GM03348 (cell line): ENCODE measurements around the gene MAPK7.

ENCODE experiments used
- DNase-seq: peaks from one replicate; pipeline ENCODE4 v3.0.0; 2012; ENCODE audit warnings: low spot score

MAPK7 gene

GRCh38 chr17:19363460-19364035, 14.8 kb upstream of the MAPK7 start:
- DNase-seq, result no peak

DNA sequence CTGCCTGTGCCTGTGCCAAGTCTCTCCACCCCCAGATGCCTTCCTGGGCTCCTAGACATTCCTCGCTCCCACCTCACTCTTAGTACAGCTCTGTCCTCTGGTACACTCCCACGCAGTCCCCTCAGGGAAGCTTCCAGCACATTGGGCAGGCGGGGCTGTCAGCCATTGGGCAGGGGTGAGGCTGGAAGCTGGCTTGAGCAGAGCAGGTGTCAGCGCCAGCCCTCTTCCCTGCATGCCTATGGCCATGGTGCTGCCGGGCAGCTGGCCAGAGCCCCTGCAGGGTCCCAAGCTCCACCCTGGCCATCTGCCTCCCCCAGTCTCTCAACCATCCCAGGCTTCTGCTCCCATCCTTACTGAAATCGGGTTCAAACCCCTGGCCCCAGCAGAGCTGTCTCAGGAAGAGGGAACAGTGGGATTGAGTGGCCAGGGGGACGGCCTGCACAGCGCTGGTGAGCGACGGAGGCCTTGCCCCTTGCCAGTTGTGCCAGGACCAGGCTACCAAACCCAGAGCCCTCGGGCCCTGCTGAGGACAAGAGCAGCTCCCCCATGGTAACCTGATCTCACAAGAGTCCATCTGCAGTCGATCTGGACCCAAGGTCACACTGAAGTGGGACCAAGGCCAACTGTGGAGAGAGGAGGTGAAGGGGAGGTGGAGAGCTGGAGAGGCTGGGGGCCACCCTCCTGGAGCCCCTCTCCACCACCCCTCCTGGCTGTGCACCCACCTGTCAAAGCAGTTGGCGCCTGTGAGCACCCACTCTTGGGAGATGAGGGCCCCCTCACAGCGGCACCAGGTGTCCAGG, 13.4 kb upstream of the MAPK7 start:
- no peak for DNase-seq

- no peak for DNase-seq
Measured at GRCh38 chr17:19365499-19365817, 12.8 kb upstream of the MAPK7 start.

DNA sequence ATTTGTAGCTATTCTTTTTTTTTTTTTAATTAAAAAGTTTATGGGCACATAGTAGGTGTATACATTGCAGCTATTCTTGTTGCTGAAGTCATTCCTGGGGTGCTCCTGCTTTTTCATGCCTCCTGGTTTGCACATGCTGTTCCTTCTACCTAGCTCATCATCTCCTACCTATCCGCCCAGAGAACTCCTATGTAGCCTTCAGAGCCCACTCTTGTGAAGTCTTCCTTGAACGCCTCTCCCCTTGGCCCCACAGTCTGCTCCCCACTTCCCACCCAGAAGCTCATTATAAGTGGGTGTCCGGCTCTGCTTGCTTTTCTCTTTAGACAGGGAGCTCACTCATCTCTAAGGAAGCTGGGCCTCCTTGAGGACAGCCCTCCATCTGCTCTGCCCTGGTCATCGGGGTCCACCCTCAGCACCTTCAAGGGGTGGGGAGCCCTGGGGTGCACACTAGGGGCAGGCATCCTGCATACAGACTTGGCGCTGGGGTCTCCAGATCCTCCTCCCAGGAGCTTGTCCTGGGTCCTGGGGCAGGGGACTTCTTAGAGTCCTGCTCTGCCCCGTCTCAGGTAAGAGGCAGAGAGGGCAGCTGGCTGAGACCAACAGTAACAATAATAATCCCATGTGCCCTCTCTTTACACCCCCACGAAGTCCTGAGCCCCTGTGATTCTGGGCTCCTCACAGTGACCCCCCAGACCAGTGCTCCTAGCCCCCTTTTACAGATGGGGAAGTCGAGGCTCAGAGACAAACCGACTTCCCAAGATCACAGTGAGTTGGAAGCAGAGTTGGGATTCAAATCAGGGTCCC, 12.3 kb upstream of the MAPK7 start:
- no peak for DNase-seq

- no peak for DNase-seq
Measured at GRCh38 chr17:19366637-19366972, 11.7 kb upstream of the MAPK7 start.

GRCh38 chr17:19368229-19368628, 10.1 kb upstream of the MAPK7 start:
- DNase-seq, result no peak

DNA sequence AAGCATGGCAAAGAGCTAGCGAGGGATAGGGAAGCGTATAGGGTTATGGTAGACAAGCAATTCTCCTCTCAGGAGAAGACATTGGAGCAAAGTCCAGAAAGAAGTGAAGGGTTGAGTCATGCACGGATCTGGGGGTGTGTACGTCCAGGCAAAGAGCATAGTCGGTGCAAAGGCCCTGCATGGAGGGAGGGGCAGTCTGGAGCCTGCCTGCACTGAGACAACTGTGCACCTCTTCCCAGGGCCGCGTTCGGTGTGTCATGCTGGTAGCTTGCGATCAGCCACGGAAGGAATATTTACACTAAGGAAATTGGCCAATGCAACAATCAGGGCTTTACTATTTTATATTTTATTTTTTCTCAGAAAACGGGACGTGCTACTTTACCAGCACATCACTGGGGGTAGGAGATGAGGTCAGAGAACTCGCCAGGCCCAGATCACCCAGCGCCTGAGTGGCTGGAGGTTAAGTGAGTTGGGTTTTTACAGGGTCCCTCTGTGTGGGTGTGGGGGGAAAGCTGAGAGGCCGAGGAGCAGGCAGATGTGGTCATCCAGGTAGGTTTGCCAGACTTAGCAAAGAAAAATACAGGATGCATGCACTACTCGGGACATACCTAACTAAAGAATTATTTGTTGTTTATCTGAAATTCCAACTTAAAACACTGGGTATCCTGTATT, 9.1 kb upstream of the MAPK7 start:
- no peak for DNase-seq

GRCh38 chr17:19369846-19370492, 8.3 kb upstream of the MAPK7 start:
- no peak for DNase-seq

GRCh38 chr17:19370493-19370960, 7.8 kb upstream of the MAPK7 start:
- DNase-seq, result no peak

GRCh38 chr17:19371259-19372010, 6.9 kb upstream of the MAPK7 start:
- no peak for DNase-seq

DNA sequence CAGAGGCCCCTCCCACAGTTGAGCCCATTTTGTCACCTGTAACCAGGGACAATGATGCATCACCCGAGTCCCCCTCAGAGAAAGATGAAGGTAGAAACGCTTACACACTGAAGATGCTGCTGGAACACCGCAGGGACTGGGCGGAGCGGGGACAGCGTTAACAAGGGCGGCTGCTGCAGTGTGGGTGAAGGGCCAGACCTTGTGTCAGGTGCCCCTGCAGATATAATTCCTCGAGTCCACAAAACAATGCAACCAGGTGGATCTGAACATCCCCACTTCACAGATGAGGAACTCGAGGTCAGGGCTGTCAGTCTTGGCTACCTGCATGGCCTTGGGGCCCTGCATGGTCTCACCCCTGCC, 6.3 kb upstream of the MAPK7 start:
- DNase-seq, result no peak

DNA sequence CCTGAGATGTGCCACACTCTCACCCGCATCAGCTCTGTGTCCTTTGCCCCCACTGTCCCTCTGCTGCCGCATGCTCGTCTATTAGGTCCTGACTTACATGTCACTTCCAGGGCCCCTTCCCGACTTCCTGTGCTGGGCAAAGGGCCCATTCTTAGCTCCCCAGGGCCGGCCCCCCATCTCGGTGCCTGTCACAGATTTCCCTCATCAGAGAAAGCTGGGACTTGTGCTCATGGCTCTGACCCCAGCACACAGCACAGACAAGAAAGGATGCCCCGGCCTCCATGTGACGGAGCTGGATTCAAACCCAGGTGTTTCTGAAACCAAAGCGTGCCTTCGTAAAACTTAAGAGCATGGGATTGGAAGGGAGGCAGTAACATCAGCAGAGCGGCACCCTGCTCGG, 5.9 kb upstream of the MAPK7 start:
- no peak for DNase-seq

DNA sequence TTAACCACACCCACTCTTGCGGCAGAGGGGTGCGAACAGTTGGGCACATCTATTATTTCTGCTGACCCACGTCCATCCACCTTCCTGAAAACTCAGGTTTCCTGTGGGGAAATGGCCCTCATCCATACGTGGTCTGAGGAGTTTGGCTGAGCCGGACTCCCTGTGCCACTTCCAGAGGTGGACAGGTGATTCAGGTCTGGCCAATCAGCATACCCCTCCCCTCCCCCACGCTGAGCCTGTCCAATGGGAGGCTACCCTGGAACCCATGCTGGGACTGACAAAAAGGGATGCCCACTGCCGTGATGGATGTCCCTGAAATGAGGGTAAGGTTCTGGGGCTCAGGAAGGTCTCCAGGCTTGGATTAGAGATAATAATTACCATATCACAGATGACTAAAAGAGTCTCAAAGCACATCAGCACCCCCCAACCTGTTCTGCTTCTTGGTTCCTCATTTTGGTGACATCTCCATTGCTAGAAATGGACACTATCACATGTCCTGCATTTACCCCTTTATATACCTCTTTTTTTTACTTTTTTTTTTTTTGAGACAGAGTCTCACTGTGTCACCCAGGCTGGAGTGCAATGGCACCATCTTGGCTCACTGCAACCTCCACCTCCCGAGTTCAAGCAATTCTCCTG, 5.3 kb upstream of the MAPK7 start:
- DNase-seq, result no peak

- no peak for DNase-seq
Measured at GRCh38 chr17:19374136-19374535, 4.2 kb upstream of the MAPK7 start.

GRCh38 chr17:19375732-19376131, 2.6 kb upstream of the MAPK7 start:
- no peak for DNase-seq

- no peak for DNase-seq
Measured at GRCh38 chr17:19376811-19377210, 1.5 kb upstream of the MAPK7 start.

DNA sequence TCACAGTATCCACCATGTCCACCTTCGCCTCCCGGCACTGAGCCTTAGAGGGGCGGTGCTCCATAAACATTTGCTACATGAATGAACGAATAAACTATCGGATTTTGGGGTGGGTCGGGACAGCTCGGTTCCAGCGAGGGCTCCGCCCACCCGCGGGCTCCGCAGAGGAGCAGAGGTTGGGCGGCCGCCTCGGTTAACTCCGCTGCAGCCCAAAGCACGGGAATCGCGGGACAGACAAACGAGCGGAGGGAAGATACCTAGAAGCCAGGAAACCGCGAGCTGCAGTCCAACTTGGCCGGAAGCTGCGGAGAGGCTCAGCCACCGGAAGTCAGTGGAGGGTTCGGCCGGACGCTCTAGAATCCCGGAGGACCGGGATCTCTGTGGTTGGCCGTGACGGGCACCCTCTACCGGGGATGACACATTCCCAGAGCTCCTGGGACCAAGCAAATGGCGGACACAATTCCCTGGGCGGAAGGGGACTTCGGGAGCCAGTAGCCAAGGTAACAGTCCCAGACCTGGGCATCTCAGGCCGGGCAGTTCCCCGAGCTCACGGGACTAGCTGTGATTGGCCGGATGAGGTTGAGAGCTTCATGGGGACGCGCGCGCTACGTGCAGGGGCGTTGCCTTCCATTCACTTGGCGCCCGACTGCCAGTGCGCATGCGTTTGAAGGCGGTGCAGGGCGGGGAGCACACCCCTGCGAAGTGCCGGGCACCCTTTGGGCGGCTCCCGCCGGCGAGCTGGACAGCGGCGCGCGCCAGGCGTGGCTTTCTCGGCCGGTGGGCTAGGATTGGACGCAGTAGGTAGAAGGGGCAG, 489 bp upstream of the MAPK7 start:
- peak; percentile 99 for DNase-seq

- DNase-seq, result no peak
Measured at GRCh38 chr17:19379361-19380065, 1.2 kb downstream of the MAPK7 start.

GRCh38 chr17:19380481-19381301, 2.4 kb downstream of the MAPK7 start:
- DNase-seq, result no peak
